Nephron (organoid): Measurements from ENCODE around the gene PARVB.

Experiments used
- H3K27ac Mint-ChIP-seq, 3 experiments: 2 replicates each; pipeline ENCODE4 v1.8.0; 2020; ENCODE audit warnings: mixed read lengths in 3 of 3, mild to moderate bottlenecking in 2 of 3, moderate library complexity in 1 of 3
- H3K27me3 Mint-ChIP-seq: 2 replicates; pipeline ENCODE4 v1.8.0; 2021; ENCODE audit warnings: low read depth, mild to moderate bottlenecking, moderate library complexity, mixed read lengths
- H3K36me3 Mint-ChIP-seq: 2 replicates; pipeline ENCODE4 v1.8.0; 2020; ENCODE audit warnings: low read depth, mixed read lengths
- H3K4me1 Mint-ChIP-seq: 2 replicates; pipeline ENCODE4 v1.8.0; 2020; ENCODE audit warnings: mixed read lengths
- H3K4me3 Mint-ChIP-seq, 3 experiments: 2 replicates each; pipeline ENCODE4 v1.8.0; 2020; ENCODE audit warnings: mild to moderate bottlenecking in 3 of 3, mixed read lengths in 3 of 3, moderate library complexity in 2 of 3
- H3K9me3 Mint-ChIP-seq: 2 replicates; pipeline ENCODE4 v1.8.0; 2020; ENCODE audit warnings: mixed read lengths
- TF ChIP-seq, protein P1 (sequence below), 3 experiments: fragments of 200-600 bp; sonication (generic); IDR thresholded peaks; one replicate each; pipeline ENCODE4 v1.5.0; 2021; ENCODE audit warnings: antibody characterized with exemption in 3 of 3; ENCODE audit not compliant: unreplicated experiment in 3 of 3

PARVB gene

GRCh38 chr22:44025171-44026065, 1.3 kb downstream of the PARVB start:
- Mint-ChIP-seq H3K36me3 (no peaks in the 10 kb centered on the region), H3K27me3 (peaks cover 9% of the 10 kb centered on the region), H3K9me3 (no peaks in the 10 kb centered on the region), H3K27ac (peak overlapping the region in 2 of 3 experiments; percentile 66 to 72), H3K4me3 (peak overlapping the region; percentile 61 to 79 (median 75)), H3K4me1 (peaks cover 33% of the 10 kb centered on the region)
- TF ChIP-seq, protein P1, sequence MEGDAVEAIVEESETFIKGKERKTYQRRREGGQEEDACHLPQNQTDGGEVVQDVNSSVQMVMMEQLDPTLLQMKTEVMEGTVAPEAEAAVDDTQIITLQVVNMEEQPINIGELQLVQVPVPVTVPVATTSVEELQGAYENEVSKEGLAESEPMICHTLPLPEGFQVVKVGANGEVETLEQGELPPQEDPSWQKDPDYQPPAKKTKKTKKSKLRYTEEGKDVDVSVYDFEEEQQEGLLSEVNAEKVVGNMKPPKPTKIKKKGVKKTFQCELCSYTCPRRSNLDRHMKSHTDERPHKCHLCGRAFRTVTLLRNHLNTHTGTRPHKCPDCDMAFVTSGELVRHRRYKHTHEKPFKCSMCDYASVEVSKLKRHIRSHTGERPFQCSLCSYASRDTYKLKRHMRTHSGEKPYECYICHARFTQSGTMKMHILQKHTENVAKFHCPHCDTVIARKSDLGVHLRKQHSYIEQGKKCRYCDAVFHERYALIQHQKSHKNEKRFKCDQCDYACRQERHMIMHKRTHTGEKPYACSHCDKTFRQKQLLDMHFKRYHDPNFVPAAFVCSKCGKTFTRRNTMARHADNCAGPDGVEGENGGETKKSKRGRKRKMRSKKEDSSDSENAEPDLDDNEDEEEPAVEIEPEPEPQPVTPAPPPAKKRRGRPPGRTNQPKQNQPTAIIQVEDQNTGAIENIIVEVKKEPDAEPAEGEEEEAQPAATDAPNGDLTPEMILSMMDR (IDR thresholded peaks at IDR 0.05; ENCODE audit: unreplicated experiment in 3 of 3) = no peak

GRCh38 chr22:44026066-44026629, 2.0 kb downstream of the PARVB start:
- TF ChIP-seq, protein P1 (IDR thresholded peaks at IDR 0.05; ENCODE audit: unreplicated experiment in 3 of 3) = no peak
- H3K27ac Mint-ChIP-seq = peak overlapping the region in 2 of 3 experiments; percentile 66 to 88
- peaks cover 41% of the 10 kb centered on the region for H3K4me1 Mint-ChIP-seq
- H3K36me3 Mint-ChIP-seq = no peaks in the 10 kb centered on the region
- peak overlapping the region; percentile 61 to 79 (median 75) for H3K4me3 Mint-ChIP-seq
- peaks cover 9% of the 10 kb centered on the region for H3K27me3 Mint-ChIP-seq
- no peaks in the 10 kb centered on the region for H3K9me3 Mint-ChIP-seq

- Mint-ChIP-seq H3K36me3 (no peaks in the 10 kb centered on the region), H3K4me3 (peak overlapping the region in 2 of 3 experiments; percentile 47 to 67), H3K27ac (peak overlapping the region; percentile 61 to 88 (median 66)), H3K9me3 (no peaks in the 10 kb centered on the region), H3K4me1 (peaks cover 48% of the 10 kb centered on the region), H3K27me3 (peaks cover 9% of the 10 kb centered on the region)
- TF ChIP-seq, protein P1 (IDR thresholded peaks at IDR 0.05; ENCODE audit: unreplicated experiment in 3 of 3) = no peak
Observed at GRCh38 chr22:44026630-44027511, 2.8 kb downstream of the PARVB start.

DNA sequence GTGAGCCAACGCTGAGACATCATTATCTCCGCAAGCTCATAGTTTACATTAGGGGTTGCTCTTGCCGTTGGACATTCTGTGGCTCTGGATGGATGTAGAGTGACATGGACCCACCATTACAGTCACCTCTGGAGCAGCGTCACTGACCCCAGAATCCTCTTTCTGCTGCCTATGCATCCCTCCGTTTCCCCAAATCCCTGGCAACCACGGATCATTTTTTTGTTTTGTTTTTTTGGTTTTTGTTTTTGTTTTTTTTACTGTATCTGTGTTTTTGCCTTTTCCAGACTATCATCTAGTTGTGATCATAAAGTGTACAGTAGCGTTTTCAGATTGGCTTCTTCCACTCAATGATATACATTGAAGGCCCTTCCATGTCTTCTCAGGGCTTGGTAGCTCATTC, 4.0 kb downstream of the PARVB start:
- TF ChIP-seq, protein P1 (IDR thresholded peaks at IDR 0.05; ENCODE audit: unreplicated experiment in 3 of 3) = no peak
- Mint-ChIP-seq H3K9me3 (no peaks in the 10 kb centered on the region), H3K4me3 (peak overlapping the region in 1 of 3 experiments; percentile 13), H3K36me3 (no peaks in the 10 kb centered on the region), H3K27ac (peak overlapping the region in 1 of 3 experiments; percentile 27), H3K4me1 (peaks cover 57% of the 10 kb centered on the region), H3K27me3 (peaks cover 4% of the 10 kb centered on the region)

DNA sequence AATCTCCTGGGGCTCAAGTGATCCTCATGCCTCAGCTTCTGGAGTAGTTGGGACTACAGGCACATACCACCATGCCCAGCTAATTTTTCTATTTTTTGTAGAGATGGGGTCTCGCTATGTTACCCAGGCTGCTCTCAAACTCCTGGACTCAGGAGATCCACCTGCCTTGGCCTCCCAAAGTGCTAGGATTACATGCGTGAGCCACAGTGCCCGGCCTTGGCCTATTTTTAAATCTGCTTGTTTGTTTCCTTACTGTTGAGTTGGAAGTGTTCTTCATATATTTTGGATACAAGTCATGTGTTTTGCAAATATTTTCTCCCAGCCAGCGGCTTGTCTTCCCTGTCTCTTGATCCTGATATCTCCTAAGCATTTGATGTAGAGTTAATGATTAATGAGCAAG, 5.0 kb downstream of the PARVB start:
- peaks cover 66% of the 10 kb centered on the region for H3K4me1 Mint-ChIP-seq
- TF ChIP-seq, protein P1 (IDR thresholded peaks at IDR 0.05; ENCODE audit: unreplicated experiment in 3 of 3) = no peak
- peak overlapping the region in 1 of 3 experiments; percentile 41 for H3K4me3 Mint-ChIP-seq
- H3K27me3 Mint-ChIP-seq = peaks cover 4% of the 10 kb centered on the region
- H3K36me3 Mint-ChIP-seq = no peaks in the 10 kb centered on the region
- H3K9me3 Mint-ChIP-seq = no peaks in the 10 kb centered on the region
- peak overlapping the region; percentile 13 to 65 (median 41) for H3K27ac Mint-ChIP-seq
